HAP-1 (cell line): ENCODE measurements around the gene CETP.
A peak's percentile ranks its signal among the peaks of the same experiment; 100 is the strongest.
"Not testable (repeated sequence)": the region's sequence is repeated elsewhere in the genome, so short reads cannot be mapped to it uniquely, and the experiment has no call there.

Source experiments
- DNase-seq, 2 experiments: peaks; one replicate each; pipeline ENCODE4 v3.0.0-alpha.2; 2016 to 2020; ENCODE audit warnings: low spot score in 2 of 2
- H3K27me3 ChIP-seq: fragments of 250-450 bp; sonication (Bioruptor Pico); 2 replicates; pipeline ENCODE4 v1.5.1; 2020; ENCODE audit warnings: low read depth, mild to moderate bottlenecking, moderate library complexity
- H3K36me3 ChIP-seq: fragments of 250-450 bp; sonication (Bioruptor Pico); replicated peaks from 2 replicates; pipeline ENCODE4 v1.5.1; 2020; ENCODE audit warnings: mild to moderate bottlenecking
- H3K4me1 ChIP-seq: fragments of 250-450 bp; sonication (Bioruptor Pico); 2 replicates; pipeline ENCODE4 v1.5.1; 2020; ENCODE audit warnings: mild to moderate bottlenecking
- H3K4me3 ChIP-seq: fragments of 250-450 bp; sonication (Bioruptor Pico); 2 replicates; pipeline ENCODE4 v1.5.1; 2020; ENCODE audit warnings: mild to moderate bottlenecking, moderate library complexity
- H3K9me3 ChIP-seq: fragments of 250-450 bp; sonication (Bioruptor Pico); 2 replicates; pipeline ENCODE4 v1.5.1; 2020; ENCODE audit warnings: mild to moderate bottlenecking, moderate library complexity
- in situ Hi-C: fragments of 300-500 bp; cut with MboI; formaldehyde crosslinking; loops from 3 replicates; pipeline ENCODE4 v1.14.3; 2020; ENCODE audit warnings: low sequenced_read_pairs, inconsistent platforms, mixed read lengths

Gene CETP

GRCh38 chr16:56985288-56985961, 23.7 kb downstream of the CETP start:
- DNase-seq: peak in 1 of 2 experiments; percentile 26
- Histone ChIP-seq H3K9me3 (no peaks in the 10 kb centered on the region), H3K36me3 (no peaks in the 10 kb centered on the region), H3K4me3 (no peak overlapping the region), H3K27me3 (no peaks in the 10 kb centered on the region), H3K4me1 (peaks cover 12% of the 10 kb centered on the region)
- in situ Hi-C loops: loop anchor here (10.0 kb wide), 1 partner anchor 59 kb away; no protein-coding TSS in a partner anchor

- H3K9me3 ChIP-seq: no peaks in the 10 kb centered on the region
- H3K4me3 ChIP-seq: no peak overlapping the region
- no peaks in the 10 kb centered on the region for H3K36me3 ChIP-seq
- H3K27me3 ChIP-seq: no peaks in the 10 kb centered on the region
- in situ Hi-C loops: loop anchor here (10.0 kb wide), 1 partner anchor 59 kb away; no protein-coding TSS in a partner anchor
- no peak for DNase-seq
- H3K4me1 ChIP-seq: peaks cover 17% of the 10 kb centered on the region
Measured at GRCh38 chr16:56985962-56986360, 24.2 kb downstream of the CETP start.

GRCh38 chr16:56986361-56986760, 24.6 kb downstream of the CETP start:
- no peak overlapping the region for H3K4me3 ChIP-seq
- in situ Hi-C loops: loop anchor here (10.0 kb wide), 1 partner anchor 58 kb away; no protein-coding TSS in a partner anchor
- DNase-seq: no peak
- no peaks in the 10 kb centered on the region for H3K36me3 ChIP-seq
- peaks cover 18% of the 10 kb centered on the region for H3K4me1 ChIP-seq
- no peaks in the 10 kb centered on the region for H3K27me3 ChIP-seq
- no peaks in the 10 kb centered on the region for H3K9me3 ChIP-seq

- H3K9me3 ChIP-seq, H3K27me3 ChIP-seq, H3K4me3 ChIP-seq, H3K36me3 ChIP-seq, DNase-seq: not testable (repeated sequence)
- H3K4me1 ChIP-seq: peaks cover 16% of the 10 kb centered on the region
- in situ Hi-C loops: loop anchor here (10.0 kb wide), 1 partner anchor 58 kb away; no protein-coding TSS in a partner anchor
Measured at GRCh38 chr16:56986908-56987307, 25.2 kb downstream of the CETP start.

- Histone ChIP-seq H3K4me3 (no peak overlapping the region), H3K9me3 (no peaks in the 10 kb centered on the region), H3K36me3 (no peaks in the 10 kb centered on the region), H3K4me1 (peaks cover 16% of the 10 kb centered on the region), H3K27me3 (no peaks in the 10 kb centered on the region)
- DNase-seq: no peak
- in situ Hi-C loops: loop anchor here (10.0 kb wide), 1 partner anchor 57 kb away; no protein-coding TSS in a partner anchor
Measured at GRCh38 chr16:56987692-56988091, 25.9 kb downstream of the CETP start.

- H3K27me3 ChIP-seq: no peaks in the 10 kb centered on the region
- no peak overlapping the region for H3K4me3 ChIP-seq
- H3K4me1 ChIP-seq: peaks cover 16% of the 10 kb centered on the region
- no peaks in the 10 kb centered on the region for H3K9me3 ChIP-seq
- no peak for DNase-seq
- in situ Hi-C loops: loop anchor here (10.0 kb wide), 1 partner anchor 56 kb away; no protein-coding TSS in a partner anchor
- H3K36me3 ChIP-seq: no peaks in the 10 kb centered on the region
Measured at GRCh38 chr16:56988161-56988947, 26.6 kb downstream of the CETP start.

GRCh38 chr16:56988948-56989945, 27.5 kb downstream of the CETP start, which contains the start of gene NLRC5:
NLRC5 (plus strand) TSS chr16:56989557; CDS start chr16:57020713, 31,156 bp downstream.
- no peaks in the 10 kb centered on the region for H3K27me3 ChIP-seq
- H3K9me3 ChIP-seq: no peaks in the 10 kb centered on the region
- no peaks in the 10 kb centered on the region for H3K36me3 ChIP-seq
- peaks cover 16% of the 10 kb centered on the region for H3K4me1 ChIP-seq
- in situ Hi-C loops: loop anchor here (10.0 kb wide), 1 partner anchor 56 kb away; no protein-coding TSS in a partner anchor
- peak; percentile 55 to 79 for DNase-seq
- peak within 1 kb of the TSS; percentile 57 for H3K4me3 ChIP-seq

GRCh38 chr16:56989988-56990387, 28.2 kb downstream of the CETP start:
- H3K9me3 ChIP-seq: no peaks in the 10 kb centered on the region
- DNase-seq: no peak
- peaks cover 16% of the 10 kb centered on the region for H3K4me1 ChIP-seq
- in situ Hi-C loops: loop anchor here (10.0 kb wide), 1 partner anchor 55 kb away; no protein-coding TSS in a partner anchor
- no peaks in the 10 kb centered on the region for H3K27me3 ChIP-seq
- peak overlapping the region; percentile 57 for H3K4me3 ChIP-seq
- H3K36me3 ChIP-seq: no peaks in the 10 kb centered on the region

GRCh38 chr16:56990407-56991286, 28.9 kb downstream of the CETP start:
- H3K9me3 ChIP-seq: no peaks in the 10 kb centered on the region
- no peaks in the 10 kb centered on the region for H3K27me3 ChIP-seq
- in situ Hi-C loops: no loop called here
- H3K4me1 ChIP-seq: peaks cover 16% of the 10 kb centered on the region
- no peaks in the 10 kb centered on the region for H3K36me3 ChIP-seq
- no peak for DNase-seq
- H3K4me3 ChIP-seq: peak overlapping the region; percentile 57

GRCh38 chr16:56992431-56992830, 30.7 kb downstream of the CETP start:
- H3K4me3 ChIP-seq, H3K27me3 ChIP-seq, DNase-seq, H3K9me3 ChIP-seq, H3K36me3 ChIP-seq, in situ Hi-C loops: not testable (repeated sequence)
- peaks cover 16% of the 10 kb centered on the region for H3K4me1 ChIP-seq

- no peak overlapping the region for H3K4me3 ChIP-seq
- DNase-seq: no peak
- H3K4me1 ChIP-seq: peaks cover 16% of the 10 kb centered on the region
- no peaks in the 10 kb centered on the region for H3K9me3 ChIP-seq
- H3K27me3 ChIP-seq: no peaks in the 10 kb centered on the region
- in situ Hi-C loops: no loop called here
- no peaks in the 10 kb centered on the region for H3K36me3 ChIP-seq
Measured at GRCh38 chr16:56993204-56993603, 31.5 kb downstream of the CETP start.

GRCh38 chr16:56994311-56994710, 32.6 kb downstream of the CETP start:
- no peaks in the 10 kb centered on the region for H3K36me3 ChIP-seq
- H3K9me3 ChIP-seq: no peaks in the 10 kb centered on the region
- no peaks in the 10 kb centered on the region for H3K27me3 ChIP-seq
- peaks cover 13% of the 10 kb centered on the region for H3K4me1 ChIP-seq
- H3K4me3 ChIP-seq: no peak overlapping the region
- DNase-seq: no peak
- in situ Hi-C loops: no loop called here
